Right atrium auricular region (tissue), 2 donors: ENCODE data around the gene DCDC2B. TPM values are rescaled to one million over a fixed set of nuclear protein-coding genes. Genes with fewer than 3 reads are reported as not detected.
A peak's percentile ranks its signal among the peaks of the same experiment; 100 is the strongest.

Source experiments
- DNase-seq: peaks from one replicate; pipeline ENCODE4 v3.0.0-alpha.2; 2019; ENCODE audit warnings: low spot score
- H3K27ac ChIP-seq, 2 donors: fragments of 200-600 bp; sonication (generic); 1 replicate in 1 of 2; 2 replicates in 1 of 2; pipeline ENCODE4 v1.5.1; 2016 to 2019
- H3K27me3 ChIP-seq, 2 donors: fragments of 200-600 bp; sonication (generic); one replicate each; pipeline versions ENCODE4 v1.5.1 to v1.6.0; 2017 to 2019
- H3K36me3 ChIP-seq: fragments of 200-600 bp; sonication (generic); one replicate; pipeline ENCODE4 v1.5.1; 2016
- H3K4me1 ChIP-seq, 2 donors: fragments of 200-600 bp; sonication (generic); one replicate each; pipeline versions ENCODE4 v1.5.1 to v1.6.0; 2017 to 2019
- H3K4me3 ChIP-seq, 2 donors: fragments of 200-600 bp; sonication (generic); 1 replicate in 1 of 2; 2 replicates in 1 of 2; pipeline ENCODE4 v1.5.1; 2017 to 2019; ENCODE audit warnings: mild to moderate bottlenecking in 1 of 2, moderate library complexity in 1 of 2
- H3K9me3 ChIP-seq, 2 donors: fragments of 200-600 bp; sonication (generic); one replicate each; pipeline ENCODE4 v1.5.1; 2019
- total RNA-seq, 2 donors: library from RNA; depleted of rRNA; stranded (reverse); fragments of >200 nt; gene quantifications; one replicate each; pipeline ENCODE4 v1.1.0, GENCODE V29; 2016
- TF ChIP-seq, protein P1 (sequence below), 2 donors: fragments of 200-600 bp; sonication (generic); IDR thresholded peaks; one replicate each; pipeline ENCODE4 v1.5.1; 2019; ENCODE audit warnings: antibody characterized with exemption in 2 of 2

The DCDC2B gene
- total RNA-seq, 2 donors from 2014 or later = not detected

DNA sequence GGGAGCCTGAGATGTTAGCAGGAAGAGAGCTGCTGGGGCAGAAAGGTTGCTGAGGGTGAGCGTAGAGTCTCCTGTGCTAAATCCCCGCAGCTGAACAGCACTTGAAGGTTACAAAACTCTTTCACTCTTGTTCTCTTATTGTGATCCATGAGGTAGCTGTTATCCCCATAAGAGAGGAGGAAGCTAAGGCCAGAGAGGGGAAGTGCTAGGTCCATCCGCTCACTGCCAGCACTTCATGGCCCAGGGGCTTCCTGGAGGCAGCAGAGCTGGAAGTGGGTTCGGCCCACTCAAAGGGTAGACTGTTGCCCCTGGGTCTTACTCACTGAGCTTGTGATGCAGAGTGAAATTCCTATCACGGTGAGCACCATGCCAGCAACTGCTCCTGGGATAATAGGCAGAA, 7.7 kb downstream of the DCDC2B start:
- Histone ChIP-seq H3K4me1 (peaks cover 0 to 18% of the 10 kb centered on the region in 2 donors), H3K27ac (no peak overlapping the region), H3K9me3 (no peaks in the 10 kb centered on the region), H3K36me3 (peaks cover 25% of the 10 kb centered on the region), H3K4me3 (no peak overlapping the region), H3K27me3 (no peaks in the 10 kb centered on the region)
- TF ChIP-seq, protein P1, sequence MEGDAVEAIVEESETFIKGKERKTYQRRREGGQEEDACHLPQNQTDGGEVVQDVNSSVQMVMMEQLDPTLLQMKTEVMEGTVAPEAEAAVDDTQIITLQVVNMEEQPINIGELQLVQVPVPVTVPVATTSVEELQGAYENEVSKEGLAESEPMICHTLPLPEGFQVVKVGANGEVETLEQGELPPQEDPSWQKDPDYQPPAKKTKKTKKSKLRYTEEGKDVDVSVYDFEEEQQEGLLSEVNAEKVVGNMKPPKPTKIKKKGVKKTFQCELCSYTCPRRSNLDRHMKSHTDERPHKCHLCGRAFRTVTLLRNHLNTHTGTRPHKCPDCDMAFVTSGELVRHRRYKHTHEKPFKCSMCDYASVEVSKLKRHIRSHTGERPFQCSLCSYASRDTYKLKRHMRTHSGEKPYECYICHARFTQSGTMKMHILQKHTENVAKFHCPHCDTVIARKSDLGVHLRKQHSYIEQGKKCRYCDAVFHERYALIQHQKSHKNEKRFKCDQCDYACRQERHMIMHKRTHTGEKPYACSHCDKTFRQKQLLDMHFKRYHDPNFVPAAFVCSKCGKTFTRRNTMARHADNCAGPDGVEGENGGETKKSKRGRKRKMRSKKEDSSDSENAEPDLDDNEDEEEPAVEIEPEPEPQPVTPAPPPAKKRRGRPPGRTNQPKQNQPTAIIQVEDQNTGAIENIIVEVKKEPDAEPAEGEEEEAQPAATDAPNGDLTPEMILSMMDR (IDR thresholded peaks at IDR 0.05) = no peak
- no peak for DNase-seq

DNA sequence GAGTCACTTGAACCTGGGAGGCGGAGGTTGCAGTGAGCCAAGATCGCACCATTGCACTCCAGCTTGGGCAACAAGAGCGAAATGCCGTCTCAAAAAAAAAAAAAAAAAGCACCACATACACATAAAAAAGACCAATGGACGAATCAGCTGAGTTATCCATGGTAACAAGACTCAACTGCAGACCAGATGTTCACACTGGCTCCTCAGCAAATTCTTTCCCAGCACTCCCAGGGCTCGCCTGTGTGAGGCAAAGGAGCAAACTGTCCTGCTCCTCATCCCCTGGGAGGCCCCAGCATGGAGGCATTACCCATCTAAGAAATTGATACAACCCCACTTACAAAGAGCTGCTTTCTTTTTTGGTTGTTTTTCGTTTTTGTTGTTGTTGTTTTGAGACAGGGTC, 10.1 kb downstream of the DCDC2B start:
- TF ChIP-seq, protein P1 (IDR thresholded peaks at IDR 0.05) = no peak
- Histone ChIP-seq H3K27ac (no peak overlapping the region), H3K27me3 (no peaks in the 10 kb centered on the region), H3K4me1 (peaks cover 0 to 31% of the 10 kb centered on the region in 2 donors), H3K9me3 (no peaks in the 10 kb centered on the region), H3K36me3 (peaks cover 29% of the 10 kb centered on the region), H3K4me3 (no peak overlapping the region)
- DNase-seq = no peak

DNA sequence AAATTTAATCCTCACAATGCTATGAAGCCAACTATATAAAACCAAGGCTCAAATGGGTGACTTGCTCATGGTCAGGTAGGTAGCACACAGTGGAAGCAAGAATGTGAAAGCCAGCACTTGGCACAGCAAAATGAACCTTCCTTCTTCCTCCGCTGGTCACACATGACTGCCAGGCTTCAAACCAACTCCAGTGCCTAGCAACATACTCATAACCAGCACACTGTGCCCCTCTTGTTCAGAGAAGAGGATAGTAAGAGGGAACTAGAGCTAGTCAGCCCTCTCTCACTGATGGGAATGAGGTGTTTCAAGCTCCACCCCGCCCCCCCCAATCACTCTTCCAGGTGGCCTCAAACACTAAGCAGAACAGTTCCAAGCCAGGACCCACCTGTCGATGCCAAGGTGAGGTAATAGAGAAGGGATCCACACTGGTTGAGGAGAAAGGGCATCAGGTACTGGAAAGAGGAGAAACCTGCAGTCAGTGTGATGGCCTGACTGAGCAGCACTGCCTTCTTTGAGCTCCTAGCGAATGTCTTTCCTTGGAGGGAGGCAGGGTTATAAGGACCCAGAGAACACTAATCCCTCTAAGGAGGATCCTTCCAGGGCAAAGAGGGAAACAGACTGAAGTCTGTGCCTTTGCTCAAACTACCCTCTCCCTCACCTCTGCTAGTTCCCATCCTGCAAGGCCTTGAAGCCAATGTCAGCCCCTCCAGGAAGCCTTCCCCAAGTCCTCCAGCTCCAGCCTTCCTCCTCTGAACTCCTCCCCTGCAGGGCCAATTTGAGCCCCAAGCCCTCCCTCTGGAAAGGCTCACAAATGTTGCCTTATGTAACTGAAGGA, 12.1 kb downstream of the DCDC2B start:
- Histone ChIP-seq H3K4me3 (peak overlapping the region; percentile 75 to 96), H3K27me3 (no peaks in the 10 kb centered on the region), H3K9me3 (no peaks in the 10 kb centered on the region), H3K4me1 (peaks cover 0 to 32% of the 10 kb centered on the region in 2 donors), H3K27ac (peak overlapping the region; percentile 87 to 92), H3K36me3 (peaks cover 33% of the 10 kb centered on the region)
- TF ChIP-seq, protein P1 (IDR thresholded peaks at IDR 0.05) = no peak
- no peak for DNase-seq

DNA sequence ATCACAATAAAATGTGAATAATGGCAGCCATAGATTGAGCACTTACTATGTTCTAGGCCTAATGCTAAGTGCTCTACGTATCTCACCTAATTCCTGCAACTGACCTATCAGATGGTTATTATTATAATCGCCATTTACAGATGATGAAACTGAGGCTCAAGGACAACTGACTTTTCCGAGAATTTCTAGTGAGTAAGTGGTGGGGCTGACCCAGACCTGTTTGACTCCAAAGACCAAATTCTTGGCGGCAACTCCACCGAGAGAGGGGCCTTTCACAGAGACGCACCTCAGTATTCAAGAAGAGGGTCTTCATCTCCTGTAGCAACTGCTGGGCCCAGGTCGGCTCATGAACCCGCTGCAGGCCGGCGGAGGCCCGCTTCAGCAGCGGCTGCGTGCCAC, 12.7 kb downstream of the DCDC2B start:
- Histone ChIP-seq H3K27me3 (no peaks in the 10 kb centered on the region), H3K4me1 (peaks cover 0 to 32% of the 10 kb centered on the region in 2 donors), H3K36me3 (peaks cover 35% of the 10 kb centered on the region), H3K9me3 (no peaks in the 10 kb centered on the region), H3K27ac (peak overlapping the region; percentile 87 to 92), H3K4me3 (peak overlapping the region; percentile 75 to 96)
- TF ChIP-seq, protein P1 (IDR thresholded peaks at IDR 0.05) = no peak
- no peak for DNase-seq

DNA sequence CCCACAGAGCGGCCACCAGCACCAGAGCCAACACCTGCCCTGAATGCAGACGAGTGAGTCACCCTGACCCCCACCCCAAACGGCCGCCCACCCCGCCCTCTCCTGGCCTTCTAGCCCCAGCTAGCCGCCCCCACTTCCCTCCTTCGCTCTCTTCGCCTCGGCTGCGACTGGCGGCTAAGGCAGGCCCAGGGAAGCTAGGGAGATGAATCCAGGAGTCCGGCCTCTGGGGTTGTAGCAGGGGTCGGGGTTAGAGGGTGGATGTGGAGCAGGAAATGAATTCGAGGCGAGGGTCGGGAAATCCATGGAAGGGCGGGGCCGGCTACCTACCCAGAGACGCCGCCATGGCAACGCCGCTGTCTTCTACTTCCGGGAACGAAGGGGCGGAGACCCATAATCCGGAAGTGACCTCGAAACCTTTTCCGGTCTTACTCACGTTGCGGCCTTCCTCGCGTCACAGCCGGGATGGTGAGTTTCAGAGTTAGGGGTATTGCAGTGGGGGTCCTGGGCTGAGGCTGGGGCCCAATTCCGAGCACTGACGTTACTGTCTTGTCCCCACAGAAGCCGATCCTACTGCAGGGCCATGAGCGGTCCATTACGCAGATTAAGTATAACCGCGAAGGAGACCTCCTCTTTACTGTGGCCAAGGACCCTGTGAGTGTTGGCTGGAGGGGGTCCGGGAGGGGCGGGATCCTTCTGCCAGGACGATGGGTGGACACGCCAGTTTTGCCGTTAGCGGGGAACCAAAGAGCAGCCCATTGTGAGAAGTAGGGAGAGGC, 13.3 kb downstream of the DCDC2B start, which contains the start of the genes EIF3I and TMEM234:
TSS of gene EIF3I (plus strand) at position 428 of the 776 bp plus-strand sequence. CDS start at position 463, 35 bp downstream.
TSS of gene TMEM234 (minus strand) at position 374 of the 776 bp plus-strand sequence. CDS start at position 343, 31 bp downstream.
- DNase-seq = peak; percentile 96
- Histone ChIP-seq H3K9me3 (no peaks in the 10 kb centered on the region), H3K4me1 (peaks cover 0 to 32% of the 10 kb centered on the region in 2 donors), H3K36me3 (peaks cover 34% of the 10 kb centered on the region), H3K4me3 (peak within 1 kb of the TSS; percentile 75 to 96), H3K27ac (peak within 1 kb of the TSS; percentile 87 to 92), H3K27me3 (no peaks in the 10 kb centered on the region)
- TF ChIP-seq, protein P1 (IDR thresholded peaks at IDR 0.05) = no peak
